GM12878 (cell line): ENCODE measurements around the gene TMOD2. TPM values are rescaled to one million over a fixed set of nuclear protein-coding genes. Genes with fewer than 3 reads are reported as not detected.
A peak's percentile ranks its signal among the peaks of the same experiment; 100 is the strongest.

Source experiments
- ATAC-seq: fragments of 200-7000 bp; cut with Tn5 transposase; 3 replicates; pipeline ENCODE4 v1.9.1; 2020; ENCODE audit warnings: mild to moderate bottlenecking, moderate library complexity
- BruUV-seq: library from RNA; stranded (reverse); fragments of 400-500 nt; replicated peaks from 2 replicates; lab custom pipeline; 2021; lab: Mats Ljungman, UMichigan
- CTCF ChIA-PET: fragments of 300-600 bp; sonication (Branson Sonifier 250); formaldehyde crosslinking; extraction: SDS; loops from one replicate; lab custom pipeline; 2021; ENCODE audit warnings: inconsistent platforms; lab: Yijun Ruan, JAX
- POLR2A ChIA-PET: fragments of 350-600 bp; formaldehyde crosslinking; extraction: SDS; loops from one replicate; lab custom pipeline; 2021; ENCODE audit warnings: inconsistent platforms; lab: Charles Lee
- RAD21 ChIA-PET: fragments of 300-600 bp; sonication (Branson Sonifier 250); formaldehyde crosslinking; loops from one replicate; lab custom pipeline; 2023; ENCODE audit warnings: antibody characterized with exemption; ENCODE audit not compliant: unreplicated experiment; lab: Charles Lee
- SMC1A ChIA-PET: fragments of 300-600 bp; sonication (Branson Sonifier 250); formaldehyde crosslinking; loops from one replicate; lab custom pipeline; 2023; ENCODE audit not compliant: unreplicated experiment, uncharacterized antibody; lab: Charles Lee
- DNase-seq: peaks from one replicate; pipeline ENCODE4 v3.0.0-alpha.2; 2011; ENCODE audit warnings: low read depth, low spot score
- FAIRE-seq: peaks from 3 replicates; lab custom pipeline; 2011; peaks lifted over from hg19 to GRCh38; lab: Jason Lieb, UNC
- H2AFZ ChIP-seq: 2 replicates; pipeline ENCODE4 v1.6.0; 2011; ENCODE audit warnings: low read depth, low read length, control low read depth; ENCODE audit not compliant: control insufficient read depth
- H3K27ac ChIP-seq: 2 replicates; pipeline ENCODE4 v1.5.1; 2011; ENCODE audit warnings: control low read depth; ENCODE audit not compliant: control insufficient read depth, insufficient read depth
- H3K27me3 ChIP-seq, 2 experiments: replicated peaks in 1 of 2; 2 replicates each; pipeline versions ENCODE4 v1.6.0 to v1.6.1; 2011; ENCODE audit warnings: low read length in 1 of 2; ENCODE audit not compliant: control insufficient read depth in 2 of 2, insufficient read depth in 2 of 2
- H3K36me3 ChIP-seq, 2 experiments: 2 replicates each; pipeline ENCODE4 v1.5.1; 2011; ENCODE audit warnings: low read length in 1 of 2; ENCODE audit not compliant: control insufficient read depth in 2 of 2, insufficient read depth in 2 of 2
- H3K4me1 ChIP-seq: 2 replicates; pipeline ENCODE4 v1.6.1; 2011; ENCODE audit warnings: mild to moderate bottlenecking, low read length, moderate library complexity, mixed read lengths; ENCODE audit not compliant: control insufficient read depth, insufficient read depth
- H3K4me2 ChIP-seq: 2 replicates; pipeline ENCODE4 v1.6.0; 2011; ENCODE audit warnings: control low read depth; ENCODE audit not compliant: control insufficient read depth, insufficient read depth
- H3K4me3 ChIP-seq: fragments of 200-600 bp; sonication (generic); 2 replicates; pipeline ENCODE4 v1.5.1; 2016
- H3K79me2 ChIP-seq: 2 replicates; pipeline ENCODE4 v1.6.0; 2011; ENCODE audit warnings: low read length; ENCODE audit not compliant: control insufficient read depth, insufficient read depth
- H3K9ac ChIP-seq: 2 replicates; pipeline ENCODE4 v1.8.0; 2011; ENCODE audit warnings: low read length, control low read depth, mixed read lengths; ENCODE audit not compliant: control insufficient read depth, insufficient read depth
- H3K9me3 ChIP-seq: replicated peaks from 3 replicates; pipeline ENCODE4 v1.5.1; 2011; ENCODE audit warnings: mild to moderate bottlenecking, low read length; ENCODE audit not compliant: control insufficient read depth, insufficient read depth
- H4K20me1 ChIP-seq: 2 replicates; pipeline ENCODE4 v1.6.0; 2011; ENCODE audit not compliant: control insufficient read depth, insufficient read depth
- CTCF ChIP-seq, 3 experiments: IDR thresholded peaks in 2 of 3; conservative IDR thresholded peaks in 1 of 3; 2 replicates each; pipeline ENCODE4 v1.5.1; 2011; ENCODE audit warnings: low read depth in 3 of 3, low read length in 3 of 3, mild to moderate bottlenecking in 3 of 3, control low read depth in 2 of 3, moderate library complexity in 2 of 3, inconsistent platforms in 1 of 3, mixed read lengths in 1 of 3; ENCODE audit not compliant: control insufficient read depth in 2 of 3, insufficient read depth in 1 of 3; ENCODE audit errors: extremely low read depth in 1 of 3
- PAX8 ChIP-seq: fragments of 450-650 bp; IDR thresholded peaks from 2 replicates; pipeline ENCODE4 v1.6.1; 2017; ENCODE audit warnings: mild to moderate bottlenecking, moderate library complexity
- SMARCA5 ChIP-seq: fragments of 450-650 bp; IDR thresholded peaks from 2 replicates; pipeline ENCODE4 v1.6.1; 2017; ENCODE audit warnings: mild to moderate bottlenecking
- SP1 ChIP-seq: IDR thresholded peaks from one replicate; pipeline ENCODE4 v1.6.1; 2011; ENCODE audit warnings: low read depth, low read length
- SPI1 ChIP-seq: IDR thresholded peaks from 2 replicates; pipeline ENCODE4 v1.6.1; 2011; ENCODE audit warnings: low read depth, mild to moderate bottlenecking, low read length, moderate library complexity, borderline replicate concordance; ENCODE audit not compliant: insufficient read depth
- ZBTB33 ChIP-seq: fragments of 450-650 bp; IDR thresholded peaks from 2 replicates; pipeline ENCODE4 v1.6.1; 2017; ENCODE audit warnings: mild to moderate bottlenecking
- ZSCAN29 ChIP-seq: fragments of 450-650 bp; IDR thresholded peaks from 2 replicates; pipeline ENCODE4 v1.6.1; 2017; ENCODE audit warnings: mild to moderate bottlenecking, moderate library complexity
- WGBS: methylation state at CpG from one replicate; pipeline ENCODE4 v1.1.6; 2016; ENCODE audit warnings: low lambda C conversion rate; ENCODE audit not compliant: insufficient replicate concordance, insufficient coverage; ENCODE audit errors: missing lambda C conversion rate; 5-methylcytosine and 5-hydroxymethylcytosine counted together
- in situ Hi-C: fragments of 300-500 bp; cut with MboI; formaldehyde crosslinking; loops from 9 replicates; pipeline ENCODE4 v1.14.3; 2018; ENCODE audit warnings: mixed read lengths
- intact Hi-C: fragments of 100-400 bp; cut with micrococcal nuclease; formaldehyde crosslinking; loops from one replicate; pipeline ENCODE4 v1.14.2; 2022; ENCODE audit not compliant: unreplicated experiment
- polyA plus RNA-seq, 11 experiments: library from polyadenylated mRNA; depleted of rRNA in 4 of 11; unstranded in 6 of 11; stranded (reverse) in 5 of 11; fragments of >200 nt; fragmentation: Nextera tagmentation in 4 of 11; fragmentation: Illumina TruSeq in 1 of 11; extraction: Ambion mirVana in 4 of 11; extraction: Trizol in 1 of 11; gene quantifications; 1 replicate in 1 of 11; 2 replicates in 10 of 11; pipeline versions ENCODE4 v1.2.1 to v1.2.3, GENCODE V29; 2011 to 2016; ENCODE audit warnings: inconsistent platforms in 2 of 11, missing spikeins in 2 of 11, low read depth in 1 of 11
- total RNA-seq, 4 experiments: library from RNA; depleted of rRNA in 3 of 4; stranded (reverse); fragments of >200 nt in 3 of 4; fragmentation: Illumina TruSeq in 1 of 4; extraction: Trizol in 1 of 4; gene quantifications; 2 replicates each; pipeline versions ENCODE4 v1.2.1 to v1.2.3, GENCODE V29; 2013 to 2021

TMOD2 gene
- total and polyA plus RNA-seq, 10 of the 15 experiments (the other 5 are each of a cell fraction or from before 2014, with no cell fraction given), result 0.61 to 15.2 (median 6.3) TPM

DNA sequence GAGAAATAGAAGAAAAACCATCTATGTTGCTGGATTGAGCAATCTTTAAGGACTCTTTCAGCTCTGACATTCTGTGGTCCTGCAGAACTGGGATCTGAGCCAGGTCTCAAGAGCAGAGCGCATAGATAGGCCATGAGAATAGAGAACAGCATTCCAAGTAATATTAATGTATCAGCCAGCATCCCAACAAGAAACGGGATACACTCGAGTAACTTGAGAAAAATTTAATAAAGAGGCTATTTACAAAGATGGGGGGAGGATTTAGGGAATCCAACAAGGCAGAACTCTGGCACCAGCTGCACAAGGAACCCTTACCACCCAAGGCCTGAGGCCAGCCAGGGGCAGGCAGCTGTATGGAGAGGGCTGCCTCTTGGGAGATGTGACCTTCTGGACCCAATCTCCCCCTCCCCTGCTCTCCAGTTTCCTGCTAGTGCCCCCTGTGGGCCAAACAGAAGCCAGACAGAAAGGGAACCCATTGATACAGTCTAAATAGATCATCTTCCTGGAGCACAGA is 8.2 kb downstream of the TMOD2 start:
- Histone ChIP-seq H3K36me3 (no peaks in the 10 kb centered on the region), H3K27ac (no peak overlapping the region), H3K4me2 (no peak overlapping the region), H3K4me1 (no peaks in the 10 kb centered on the region), H3K9ac (no peak overlapping the region), H3K9me3 (no peaks in the 10 kb centered on the region), H4K20me1 (no peaks in the 10 kb centered on the region), H3K27me3 (no peaks in the 10 kb centered on the region), H3K4me3 (no peak overlapping the region), H3K79me2 (no peaks in the 10 kb centered on the region), H2AFZ (no peak overlapping the region)
- DNase-seq (no peak), ATAC-seq (peak; percentile 74), FAIRE-seq (no peak)
- intact Hi-C loops (no loop called here), in situ Hi-C loops (no loop called here)
- ChIA-PET SMC1A (interaction anchor here (0.6 to 1.3 kb wide), 3 partner anchors 15 to 109 kb away, joined by 3 to 5 read pairs (median 4); no protein-coding TSS in a partner anchor), RAD21 (no interaction called here), CTCF (interaction anchor here (0.8 to 3.8 kb wide), 4 partner anchors 17 to 223 kb away, joined by 3 to 21 read pairs (median 4); no protein-coding TSS in a partner anchor), POLR2A (no interaction called here)
- WGBS, result 80% methylated on average over 3 of the region's 3 CpGs
- TF ChIP-seq CTCF (IDR thresholded peaks at IDR 0.05 in 2 of 3, conservative IDR thresholded peaks at IDR 0.05 in 1 of 3; ENCODE audit: control insufficient read depth in 2 of 3, extremely low read depth in 1 of 3, insufficient read depth in 1 of 3, low read depth in 3 of 3, low read length in 3 of 3) (peak; percentile 24 to 52 (median 41); a peak in 4 of 6 replicates), SMARCA5 (no peak)
- no TSS peak for BruUV-seq

DNA sequence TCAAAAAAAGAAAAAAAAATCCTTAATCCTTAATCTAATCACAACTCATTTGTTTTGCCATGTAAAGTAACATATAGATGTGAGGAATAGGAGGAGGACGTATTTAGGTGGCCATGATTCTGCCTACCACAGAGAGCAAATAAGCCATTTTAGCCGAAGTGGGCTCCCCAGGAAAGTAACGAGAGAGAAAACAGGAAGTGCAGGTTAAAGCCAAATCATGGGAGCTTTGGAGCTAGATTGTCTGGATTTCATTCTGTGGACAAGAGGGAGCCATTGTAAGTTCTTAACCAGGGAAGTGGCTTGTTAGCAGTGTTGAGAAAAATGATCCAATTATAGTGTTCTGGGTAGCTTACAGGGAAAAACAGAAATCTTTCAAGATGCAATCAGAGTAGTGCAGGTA is 9.4 kb downstream of the TMOD2 start:
- WGBS, result 64% methylated on average over 3 of the region's 3 CpGs
- intact Hi-C loops, result no loop called here
- FAIRE-seq (no peak), DNase-seq (no peak), ATAC-seq (no peak)
- in situ Hi-C loops, result no loop called here
- RAD21 ChIA-PET, result no interaction called here
- Histone ChIP-seq H3K4me3 (no peak overlapping the region), H4K20me1 (no peaks in the 10 kb centered on the region), H3K79me2 (no peaks in the 10 kb centered on the region), H3K36me3 (no peaks in the 10 kb centered on the region), H3K27me3 (no peaks in the 10 kb centered on the region), H2AFZ (peak overlapping the region; percentile 7; the same call in 1 of the 2 replicates), H3K27ac (no peak overlapping the region), H3K9me3 (no peaks in the 10 kb centered on the region), H3K9ac (no peak overlapping the region), H3K4me2 (no peak overlapping the region), H3K4me1 (no peaks in the 10 kb centered on the region)
- BruUV-seq, result no TSS peak
- TF ChIP-seq ZBTB33 (no peak), SP1 (no peak), ZSCAN29 (no peak), PAX8 (no peak), SPI1 (peak; percentile 72; the same call in 1 of the 2 replicates)
- CTCF ChIA-PET, result interaction anchor here (0.7 to 3.8 kb wide), 7 partner anchors 9 to 225 kb away, joined by 3 to 21 read pairs (median 4); no protein-coding TSS in a partner anchor
- POLR2A ChIA-PET, result no interaction called here
- SMC1A ChIA-PET, result interaction anchor here (0.8 to 1.8 kb wide), 4 partner anchors 9 to 111 kb away, joined by 3 to 7 read pairs (median 4); no protein-coding TSS in a partner anchor
